KMS-11 (cell line): ENCODE data around the gene ZSCAN10.

Experiments used
- H2AFZ ChIP-seq: fragments of 200-600 bp; sonication (generic); 2 replicates; pipeline ENCODE4 v1.6.1; 2016; ENCODE audit warnings: antibody characterized with exemption, mixed run types, low read depth
- H3K27ac ChIP-seq: fragments of 200-600 bp; sonication (generic); 2 replicates; pipeline ENCODE4 v1.6.1; 2016; ENCODE audit warnings: mild to moderate bottlenecking, mixed run types
- H3K27me3 ChIP-seq: fragments of 200-600 bp; sonication (generic); 2 replicates; pipeline ENCODE4 v1.6.1; 2017; ENCODE audit warnings: mild to moderate bottlenecking, low read depth, mixed run types, moderate library complexity; ENCODE audit not compliant: insufficient read depth
- H3K36me3 ChIP-seq: fragments of 200-600 bp; sonication (generic); 2 replicates; pipeline ENCODE4 v1.6.1; 2017; ENCODE audit warnings: mild to moderate bottlenecking, mixed run types; ENCODE audit not compliant: insufficient read depth
- H3K4me1 ChIP-seq: fragments of 200-600 bp; sonication (generic); 2 replicates; pipeline ENCODE4 v1.6.1; 2016; ENCODE audit warnings: mild to moderate bottlenecking, low read depth, mixed run types; ENCODE audit not compliant: poor library complexity, severe bottlenecking
- H3K4me2 ChIP-seq: fragments of 200-600 bp; sonication (generic); 2 replicates; pipeline ENCODE4 v1.7.0; 2016; ENCODE audit warnings: mild to moderate bottlenecking, mixed run types
- H3K4me3 ChIP-seq: fragments of 200-600 bp; sonication (generic); IDR thresholded peaks from 2 replicates; pipeline ENCODE4 v1.6.1; 2017; ENCODE audit warnings: low read depth, low read length, mixed read lengths; ENCODE audit not compliant: insufficient read depth
- H3K79me2 ChIP-seq: fragments of 200-600 bp; sonication (generic); 2 replicates; pipeline ENCODE4 v1.6.1; 2016; ENCODE audit warnings: low read depth, mixed run types; ENCODE audit not compliant: insufficient read depth
- H3K9ac ChIP-seq: fragments of 200-600 bp; sonication (generic); 2 replicates; pipeline ENCODE4 v1.6.1; 2016; ENCODE audit warnings: mild to moderate bottlenecking, mixed run types
- H4K20me1 ChIP-seq: fragments of 200-600 bp; sonication (generic); 2 replicates; pipeline ENCODE4 v1.6.1; 2016; ENCODE audit warnings: mild to moderate bottlenecking, mixed run types; ENCODE audit not compliant: insufficient read depth
- TF ChIP-seq, protein P1 (sequence below): fragments of 200-600 bp; sonication (generic); conservative IDR thresholded peaks from 2 replicates; pipeline ENCODE4 v1.6.1; 2017; ENCODE audit warnings: low read depth, mild to moderate bottlenecking, antibody characterized with exemption, low read length, moderate library complexity, mixed read lengths

The ZSCAN10 gene

DNA sequence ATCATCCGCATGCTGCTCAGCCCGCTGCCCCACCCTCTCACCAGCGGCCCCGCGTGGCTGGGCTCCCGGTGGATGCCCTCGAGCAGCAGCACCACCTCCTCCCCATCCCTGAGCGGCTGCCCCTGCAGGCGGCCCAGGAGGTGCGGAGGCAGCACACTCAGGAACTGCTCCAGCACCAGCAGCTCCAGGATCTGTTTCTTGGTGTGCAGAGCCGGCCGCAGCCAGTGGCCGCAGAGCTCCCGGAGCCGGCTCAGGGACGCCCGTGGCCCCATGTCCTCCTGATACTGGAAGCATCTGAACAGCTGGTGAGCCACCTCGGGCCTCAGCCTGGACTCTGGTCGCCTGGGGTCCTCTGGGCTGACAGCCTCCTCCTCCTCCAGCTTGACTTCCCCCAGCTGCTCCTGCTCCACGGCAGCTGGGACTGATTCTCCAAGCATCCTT lies 6.6 kb downstream of the ZSCAN10 start:
- no peaks in the 10 kb centered on the region for H3K36me3 ChIP-seq
- TF ChIP-seq, protein P1, sequence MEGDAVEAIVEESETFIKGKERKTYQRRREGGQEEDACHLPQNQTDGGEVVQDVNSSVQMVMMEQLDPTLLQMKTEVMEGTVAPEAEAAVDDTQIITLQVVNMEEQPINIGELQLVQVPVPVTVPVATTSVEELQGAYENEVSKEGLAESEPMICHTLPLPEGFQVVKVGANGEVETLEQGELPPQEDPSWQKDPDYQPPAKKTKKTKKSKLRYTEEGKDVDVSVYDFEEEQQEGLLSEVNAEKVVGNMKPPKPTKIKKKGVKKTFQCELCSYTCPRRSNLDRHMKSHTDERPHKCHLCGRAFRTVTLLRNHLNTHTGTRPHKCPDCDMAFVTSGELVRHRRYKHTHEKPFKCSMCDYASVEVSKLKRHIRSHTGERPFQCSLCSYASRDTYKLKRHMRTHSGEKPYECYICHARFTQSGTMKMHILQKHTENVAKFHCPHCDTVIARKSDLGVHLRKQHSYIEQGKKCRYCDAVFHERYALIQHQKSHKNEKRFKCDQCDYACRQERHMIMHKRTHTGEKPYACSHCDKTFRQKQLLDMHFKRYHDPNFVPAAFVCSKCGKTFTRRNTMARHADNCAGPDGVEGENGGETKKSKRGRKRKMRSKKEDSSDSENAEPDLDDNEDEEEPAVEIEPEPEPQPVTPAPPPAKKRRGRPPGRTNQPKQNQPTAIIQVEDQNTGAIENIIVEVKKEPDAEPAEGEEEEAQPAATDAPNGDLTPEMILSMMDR, result no peak
- peaks cover 10% of the 10 kb centered on the region for H3K4me1 ChIP-seq

DNA sequence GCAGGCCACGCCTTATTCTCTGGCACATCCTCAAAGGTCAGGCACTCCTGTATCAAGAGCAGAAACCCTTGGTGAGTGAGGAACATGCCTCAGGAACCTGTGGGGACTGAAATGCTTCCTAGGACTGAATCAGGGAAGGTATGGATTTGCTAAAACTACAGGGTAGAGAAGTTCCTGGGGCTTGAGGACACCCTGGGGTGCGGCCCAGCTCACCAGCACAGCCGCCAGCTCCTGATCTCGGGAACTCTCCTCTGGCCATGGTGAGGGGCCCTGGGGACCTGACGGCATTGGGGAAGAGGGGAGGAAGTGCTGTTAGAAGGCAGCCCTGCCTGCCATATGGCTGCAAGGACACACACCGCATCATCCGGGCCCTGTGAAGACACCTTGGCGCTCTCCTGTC lies 7.5 kb downstream of the ZSCAN10 start:
- H3K36me3 ChIP-seq, result no peaks in the 10 kb centered on the region
- no peak overlapping the region for H3K27ac ChIP-seq
- no peak overlapping the region for H3K4me3 ChIP-seq
- no peak overlapping the region for H3K9ac ChIP-seq
- H3K79me2 ChIP-seq, result no peaks in the 10 kb centered on the region
- H4K20me1 ChIP-seq, result no peaks in the 10 kb centered on the region
- peaks cover 34% of the 10 kb centered on the region for H3K27me3 ChIP-seq
- H3K4me1 ChIP-seq, result peaks cover 10% of the 10 kb centered on the region
- TF ChIP-seq, protein P1, result no peak
- H3K4me2 ChIP-seq, result no peak overlapping the region
- no peak overlapping the region for H2AFZ ChIP-seq

More for the DNA sequence above, 6.6 kb downstream of the ZSCAN10 start:
- Histone ChIP-seq H3K9ac (no peak overlapping the region), H4K20me1 (no peaks in the 10 kb centered on the region), H3K4me3 (no peak overlapping the region), H3K79me2 (no peaks in the 10 kb centered on the region), H3K27me3 (peaks cover 35% of the 10 kb centered on the region), H3K27ac (no peak overlapping the region), H2AFZ (no peak overlapping the region), H3K4me2 (no peak overlapping the region)

DNA sequence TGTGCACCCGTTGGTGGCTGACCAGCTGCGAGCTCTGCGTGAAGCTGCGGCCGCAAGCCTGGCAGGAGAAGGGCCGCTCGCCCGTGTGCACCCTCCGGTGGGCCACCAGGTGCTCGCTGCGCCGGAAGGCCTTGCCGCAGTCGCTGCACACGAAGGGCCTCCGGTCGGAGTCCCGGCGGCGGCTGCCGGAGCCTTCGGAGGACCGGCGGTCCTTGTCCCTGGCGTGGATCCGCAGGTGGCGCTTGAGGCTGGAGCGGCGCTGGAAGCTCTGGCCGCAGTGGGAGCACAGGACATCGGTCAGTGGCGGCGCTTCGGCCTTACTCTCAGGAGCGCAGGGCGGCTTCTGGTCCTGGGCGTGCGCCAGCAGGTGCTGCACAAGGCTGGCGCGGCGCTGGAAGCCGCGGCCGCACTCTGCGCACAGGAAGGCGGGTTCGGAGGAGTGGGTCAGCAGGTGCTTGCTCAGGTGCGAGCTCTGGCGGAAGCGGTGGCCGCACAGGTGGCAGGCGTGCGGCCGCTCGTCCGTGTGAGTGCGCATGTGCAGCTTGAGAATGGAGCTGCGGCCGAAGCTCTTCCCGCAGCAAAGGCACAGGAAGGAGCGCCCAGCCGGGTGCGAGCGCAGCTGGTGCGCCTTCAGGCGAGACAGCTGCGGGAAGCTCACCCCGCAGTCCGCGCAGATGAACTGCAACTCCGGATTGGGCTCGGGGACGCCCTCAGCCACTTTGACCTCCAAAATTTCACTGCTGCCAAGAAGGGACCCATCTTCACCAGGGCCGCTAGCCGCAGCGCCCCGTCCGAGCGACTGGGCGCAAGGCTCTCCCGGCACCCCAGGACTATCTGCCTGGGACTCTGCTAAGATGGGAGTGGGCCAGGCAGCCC lies 9.1 kb downstream of the ZSCAN10 start:
- TF ChIP-seq, protein P1, result no peak
- peaks cover 34% of the 10 kb centered on the region for H3K27me3 ChIP-seq
- H3K4me3 ChIP-seq, result no peak overlapping the region
- H3K4me1 ChIP-seq, result no peaks in the 10 kb centered on the region
- H2AFZ ChIP-seq, result no peak overlapping the region
- no peak overlapping the region for H3K9ac ChIP-seq
- no peak overlapping the region for H3K4me2 ChIP-seq
- H4K20me1 ChIP-seq, result no peaks in the 10 kb centered on the region
- H3K36me3 ChIP-seq, result no peaks in the 10 kb centered on the region
- no peak overlapping the region for H3K27ac ChIP-seq
- no peaks in the 10 kb centered on the region for H3K79me2 ChIP-seq

DNA sequence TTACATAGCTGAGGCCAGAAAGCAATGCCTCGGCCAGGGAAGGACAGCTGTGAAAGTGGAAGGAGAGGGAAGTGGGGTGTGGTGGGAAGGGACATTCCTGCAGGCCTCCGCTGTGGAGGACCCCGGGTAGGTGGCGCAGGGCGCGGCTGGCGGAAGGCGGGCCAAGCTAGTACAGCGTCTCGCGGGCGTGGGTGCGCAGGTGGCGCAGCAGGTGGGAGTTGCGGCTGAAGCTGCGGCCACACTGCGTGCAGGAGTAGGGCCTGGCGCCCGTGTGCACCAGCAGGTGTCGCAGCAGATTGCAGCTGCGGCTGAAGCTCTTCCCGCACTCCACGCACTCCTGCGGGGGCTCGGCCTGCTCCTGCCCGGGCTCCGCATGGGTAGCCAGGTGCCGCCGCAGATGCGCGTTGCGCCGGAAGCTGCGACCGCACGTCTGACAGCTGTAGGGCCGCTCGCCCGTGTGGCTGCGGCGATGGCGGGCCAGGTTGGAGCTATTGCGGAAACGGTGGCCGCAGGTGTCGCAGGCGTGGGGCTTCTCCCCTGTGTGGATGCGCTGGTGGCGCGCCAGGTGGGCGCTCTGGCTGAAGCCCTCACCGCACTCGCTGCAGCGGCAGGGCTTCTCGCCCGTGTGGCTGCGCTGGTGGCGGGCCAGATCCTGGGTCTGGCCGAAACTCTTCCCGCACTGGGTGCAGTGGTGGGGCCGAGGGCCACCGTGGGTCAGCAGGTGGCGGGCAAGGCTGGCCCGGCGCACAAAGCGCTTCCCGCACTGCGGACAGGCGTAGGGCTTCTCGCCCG lies 10.0 kb downstream of the ZSCAN10 start:
- Histone ChIP-seq H3K36me3 (no peaks in the 10 kb centered on the region), H3K27ac (no peak overlapping the region), H3K4me1 (no peaks in the 10 kb centered on the region)

More for the DNA sequence above, 10.0 kb downstream of the ZSCAN10 start:
- TF ChIP-seq, protein P1, result no peak
- Histone ChIP-seq H3K9ac (no peak overlapping the region), H2AFZ (no peak overlapping the region), H3K79me2 (no peaks in the 10 kb centered on the region), H3K4me3 (no peak overlapping the region), H3K4me2 (no peak overlapping the region), H4K20me1 (no peaks in the 10 kb centered on the region), H3K27me3 (peaks cover 42% of the 10 kb centered on the region)
